NK-92 (cell line): Measurements from ENCODE around the gene GTF2IRD2.
"Not testable (repeated sequence)": the region's sequence is repeated elsewhere in the genome, so short reads cannot be mapped to it uniquely, and the experiment has no call there.

Source experiments
- DNase-seq: peaks from one replicate; lab custom pipeline; 2025; ENCODE audit not compliant: unreplicated experiment; lab: John Stamatoyannopoulos, UW

The GTF2IRD2 gene

DNA sequence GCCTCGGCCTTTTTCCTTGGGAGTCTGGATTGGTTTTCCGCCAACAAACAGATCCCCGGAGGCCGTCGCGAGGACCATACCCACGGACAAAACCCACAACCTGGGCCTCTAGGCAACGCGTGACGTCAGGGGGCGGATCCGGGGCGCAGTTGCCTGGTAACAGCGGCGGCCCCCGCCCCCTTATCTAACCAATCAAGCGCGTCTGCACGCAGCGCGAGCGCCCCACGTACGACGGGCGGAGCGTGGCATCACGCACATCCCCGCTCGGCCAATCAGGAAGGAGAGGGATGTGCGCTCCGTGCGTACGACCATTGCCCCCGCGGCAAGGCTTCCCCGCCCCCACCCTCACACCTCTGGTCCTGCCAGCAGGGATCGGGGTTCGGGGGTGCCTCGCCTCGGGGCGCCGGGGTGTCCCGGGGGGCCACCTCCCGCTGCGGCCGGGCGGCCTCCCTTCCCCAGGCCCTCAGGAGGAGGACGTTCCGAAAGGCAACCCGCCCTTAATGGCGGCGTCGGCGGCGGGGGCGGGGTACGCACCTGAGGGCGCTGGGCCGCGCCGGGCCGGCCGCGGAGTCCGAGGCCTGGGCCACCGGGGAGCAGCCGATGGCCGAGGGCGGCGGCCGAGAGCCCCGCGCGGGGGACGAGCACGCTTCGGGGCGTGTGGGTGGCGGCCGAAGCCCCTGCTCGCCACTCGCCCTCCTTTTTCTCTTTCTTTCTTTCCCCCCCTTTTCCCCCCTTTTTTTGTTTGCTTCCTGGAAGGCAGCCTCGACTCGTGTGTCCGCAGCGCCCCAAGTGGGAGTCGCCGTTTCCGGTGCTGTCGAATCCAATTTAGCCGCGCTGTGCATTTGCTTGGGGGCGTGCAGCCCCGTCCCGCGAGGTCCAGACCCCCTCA, at the start of gene GTF2IRD2:
GTF2IRD2 (minus strand) TSS at position 773 of the 889 bp plus-strand sequence. CDS start 15,227 bp downstream, outside the sequence.
- DNase-seq: not testable (repeated sequence)

DNA sequence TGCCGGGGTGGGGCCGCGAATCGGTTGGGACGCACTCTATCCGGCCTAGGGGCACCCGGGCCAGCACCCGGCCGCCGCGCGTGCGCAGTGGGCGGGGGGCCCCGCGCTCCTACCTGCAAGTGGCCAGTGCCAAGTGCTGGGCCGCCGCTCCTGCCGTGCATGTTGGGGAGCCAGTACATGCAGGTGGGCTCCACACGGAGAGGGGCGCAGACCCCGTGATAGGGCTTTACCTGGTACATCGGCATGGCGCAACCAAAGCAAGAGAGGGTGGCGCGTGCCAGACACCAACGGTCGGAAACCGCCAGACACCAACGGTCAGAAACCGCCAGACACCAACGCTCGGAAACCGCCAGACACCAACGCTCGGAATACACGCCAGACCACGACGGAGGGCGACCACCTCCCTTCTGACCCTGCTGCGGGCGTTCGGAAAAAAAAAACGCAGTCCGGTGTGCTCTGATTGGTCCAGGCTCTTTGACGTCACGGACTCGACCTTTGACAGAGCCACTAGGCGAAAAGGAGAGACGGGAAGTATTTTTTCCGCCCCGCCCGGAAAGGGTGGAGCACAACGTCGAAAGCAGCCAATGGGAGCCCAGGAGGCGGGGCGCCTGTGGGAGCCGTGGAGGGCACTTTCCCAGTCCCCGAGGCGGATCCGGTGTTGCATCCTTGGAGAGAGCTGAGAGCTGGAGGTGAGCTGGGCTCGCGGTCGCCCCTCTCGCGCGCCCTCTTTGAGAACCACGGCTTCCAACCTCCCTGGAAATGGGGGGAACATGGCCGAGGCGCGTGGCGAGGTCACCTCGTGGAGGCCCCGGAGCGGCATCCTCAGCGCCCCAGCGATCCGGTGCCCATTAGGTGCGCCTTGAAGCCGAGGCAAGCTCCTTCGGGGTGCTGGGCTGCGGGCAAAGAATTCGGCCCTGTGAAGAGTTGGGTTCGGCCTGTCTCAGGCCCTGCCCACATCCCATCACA, 39.0 kb upstream of the GTF2IRD2 start:
- not testable (repeated sequence) for DNase-seq

GRCh38 chr7:74889518-74890129, 38.2 kb upstream of the GTF2IRD2 start:
- DNase-seq: not testable (repeated sequence)

DNA sequence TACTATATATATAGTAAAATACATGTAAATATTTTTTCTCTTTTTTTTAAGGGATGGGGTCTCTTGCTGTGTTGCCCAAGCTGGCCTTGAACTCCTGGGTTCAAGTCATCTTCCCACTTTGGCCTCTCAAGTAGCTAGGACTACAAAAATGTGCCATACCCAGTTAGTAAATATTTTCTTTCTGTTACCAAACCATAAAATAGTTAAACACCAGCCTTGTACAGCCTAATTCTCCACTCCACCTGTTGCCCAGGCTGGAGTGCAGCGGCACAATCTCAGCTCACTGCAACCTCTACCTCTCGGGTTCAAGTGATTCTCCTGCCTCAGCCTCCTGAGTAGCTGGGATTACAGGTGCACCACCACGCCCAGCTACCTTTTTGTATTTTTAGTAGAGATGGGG, 33.9 kb upstream of the GTF2IRD2 start:
- not testable (repeated sequence) for DNase-seq

GRCh38 chr7:74882110-74882509, 30.7 kb upstream of the GTF2IRD2 start:
- not testable (repeated sequence) for DNase-seq

DNA sequence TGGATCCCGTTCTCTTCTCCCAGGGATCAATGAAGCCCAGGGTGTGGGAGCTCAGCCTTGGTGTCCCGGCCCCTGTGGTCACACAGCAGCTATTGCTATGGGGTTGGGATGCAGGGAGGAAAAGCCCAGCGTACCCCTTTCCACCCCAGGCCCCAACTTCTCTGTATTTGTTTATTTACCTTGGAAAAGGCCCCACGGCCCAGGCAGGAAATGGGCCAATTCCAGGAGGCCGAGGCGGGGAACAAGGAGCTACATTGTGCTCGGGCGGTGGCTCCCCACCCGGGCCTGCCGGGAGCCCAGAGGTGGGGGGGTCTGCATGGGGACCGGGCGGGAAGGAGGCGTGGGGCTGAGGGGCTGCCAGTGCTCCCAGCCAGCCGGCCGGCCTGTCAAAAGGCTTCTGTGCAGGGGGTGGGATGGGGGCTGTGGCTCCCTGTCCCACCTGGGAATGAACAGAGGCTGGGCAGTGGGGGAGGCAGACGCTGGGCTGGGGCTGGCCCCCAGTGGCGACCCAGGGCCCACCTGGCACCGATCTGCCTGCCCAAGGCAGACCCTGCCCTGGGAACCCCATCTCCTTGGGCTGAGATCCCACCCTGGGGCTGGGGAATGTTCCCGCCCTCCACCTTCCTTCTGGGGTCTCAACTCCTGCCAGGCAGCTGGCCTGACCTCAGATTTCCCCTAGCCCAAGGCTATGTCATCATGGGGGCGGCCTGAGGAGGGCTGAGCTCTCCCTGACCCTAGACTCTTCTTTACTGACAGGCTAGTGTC, 23.5 kb upstream of the GTF2IRD2 start:
- not testable (repeated sequence) for DNase-seq

GRCh38 chr7:74874104-74874747, 22.8 kb upstream of the GTF2IRD2 start:
- not testable (repeated sequence) for DNase-seq

GRCh38 chr7:74872542-74872941, 21.1 kb upstream of the GTF2IRD2 start:
- DNase-seq: not testable (repeated sequence)

DNA sequence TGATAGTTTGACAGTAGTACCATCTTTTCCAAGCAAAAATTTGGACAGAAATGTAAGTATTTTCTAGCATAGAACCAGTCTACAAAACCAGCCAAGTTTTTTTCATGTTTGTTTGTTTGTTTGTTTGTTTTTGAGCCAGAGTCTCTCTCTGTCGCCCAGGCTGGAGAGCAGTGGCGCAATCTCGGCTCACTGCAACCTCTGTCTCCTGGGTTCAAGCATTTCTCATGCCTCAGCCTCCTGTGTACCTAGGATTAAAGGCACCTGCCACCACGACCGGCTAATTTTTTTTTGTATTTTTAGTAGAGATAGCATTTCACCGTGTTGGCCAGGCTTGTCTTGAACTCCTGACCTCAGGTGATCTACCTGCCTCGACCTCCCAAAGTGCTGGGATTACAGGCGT, 14.4 kb upstream of the GTF2IRD2 start:
- DNase-seq: not testable (repeated sequence)

DNA sequence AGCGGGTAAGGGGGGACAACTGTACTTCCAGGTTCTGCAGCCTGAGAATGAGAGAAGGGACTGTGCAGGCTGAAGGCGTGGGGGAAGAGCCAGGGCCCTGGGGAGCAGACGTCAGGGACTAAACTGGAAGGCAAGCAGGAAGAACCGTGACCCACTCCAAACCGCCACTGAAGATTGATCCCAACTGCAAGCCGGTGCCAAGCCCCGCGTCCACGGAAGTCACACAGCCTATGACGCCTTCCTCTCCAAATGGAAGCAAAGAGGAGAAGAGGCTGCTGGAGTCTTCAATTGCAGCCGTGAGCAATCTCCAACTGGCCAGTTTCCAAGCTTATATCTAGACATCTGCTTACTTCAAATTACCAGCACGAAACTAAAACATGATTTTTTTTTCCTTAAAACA, 1.6 kb downstream of the GTF2IRD2 start:
- not testable (repeated sequence) for DNase-seq

- DNase-seq: not testable (repeated sequence)
Measured at GRCh38 chr7:74830411-74830810, 21.0 kb downstream of the GTF2IRD2 start.

DNA sequence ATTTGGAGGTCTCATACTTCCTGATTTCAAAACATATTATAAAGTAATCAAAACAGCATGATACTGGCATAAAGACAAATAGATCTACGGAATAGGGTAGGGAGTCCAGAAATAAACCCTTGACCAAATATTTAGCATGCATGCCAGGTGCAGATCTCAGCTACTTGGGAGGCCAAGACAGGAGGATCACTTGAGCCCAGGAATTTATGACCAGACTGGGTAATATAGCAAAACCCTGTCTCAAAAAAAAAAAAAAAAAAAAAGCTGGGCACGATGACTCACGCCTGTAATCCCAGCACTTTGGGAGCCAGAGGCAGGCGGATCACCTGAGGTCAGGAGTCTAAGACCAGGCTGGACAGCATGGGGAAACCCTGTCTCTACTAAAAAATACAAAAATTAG, 21.4 kb downstream of the GTF2IRD2 start:
- DNase-seq: not testable (repeated sequence)

GRCh38 chr7:74821259-74821658, 30.1 kb downstream of the GTF2IRD2 start:
- not testable (repeated sequence) for DNase-seq

DNA sequence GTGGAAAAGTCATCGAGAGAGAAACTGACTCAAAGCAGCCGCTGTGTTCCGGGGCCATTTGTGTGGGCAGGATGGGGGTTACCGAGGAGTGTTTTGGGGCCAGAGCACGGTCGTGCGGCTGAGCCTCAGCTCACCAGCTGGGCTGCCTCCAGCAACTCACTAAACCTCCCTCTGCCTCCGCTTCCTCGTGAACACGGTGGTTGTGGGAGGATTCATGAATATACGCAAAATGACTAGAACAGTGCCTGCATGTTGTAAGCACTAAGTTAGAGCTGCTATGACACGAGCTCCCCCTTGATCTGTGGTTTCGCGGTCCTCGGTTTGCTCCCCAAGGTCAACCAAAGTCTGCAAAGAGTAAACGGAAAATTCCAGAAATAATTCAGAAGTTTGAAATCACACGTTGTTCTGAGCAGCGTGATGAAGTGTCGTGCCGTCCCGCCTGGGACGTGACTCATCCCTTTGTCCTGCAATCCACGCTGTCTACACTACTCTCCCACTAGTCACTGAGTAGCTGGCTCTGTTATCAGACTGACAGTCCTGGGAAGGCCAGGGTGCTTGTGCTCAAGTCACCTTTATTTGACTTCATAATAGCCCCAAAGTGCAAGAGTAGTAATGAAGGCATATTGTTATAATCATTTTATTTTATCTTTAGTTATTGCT, 31.1 kb downstream of the GTF2IRD2 start:
- not testable (repeated sequence) for DNase-seq

GRCh38 chr7:74815882-74816281, 35.5 kb downstream of the GTF2IRD2 start:
- not testable (repeated sequence) for DNase-seq

DNA sequence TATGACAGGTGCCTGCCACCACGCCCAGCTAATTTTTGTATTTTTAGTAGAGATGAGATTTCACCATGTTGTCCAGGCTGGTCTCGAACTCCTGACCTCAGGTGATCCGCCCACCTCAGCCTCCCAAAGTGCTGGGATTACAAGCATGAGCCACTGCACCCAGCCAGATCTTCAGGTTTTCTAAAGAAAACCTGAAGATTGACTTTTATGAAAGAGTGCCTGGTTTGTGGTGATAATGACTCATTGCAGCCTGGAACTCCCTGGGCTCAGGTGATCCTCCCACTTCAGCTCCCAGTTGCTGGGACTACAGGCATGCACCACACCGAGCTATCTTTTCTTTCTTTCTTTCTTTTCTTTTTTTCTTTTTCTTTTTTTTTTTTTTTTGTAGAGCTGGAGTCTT, 52.8 kb downstream of the GTF2IRD2 start:
- not testable (repeated sequence) for DNase-seq

DNA sequence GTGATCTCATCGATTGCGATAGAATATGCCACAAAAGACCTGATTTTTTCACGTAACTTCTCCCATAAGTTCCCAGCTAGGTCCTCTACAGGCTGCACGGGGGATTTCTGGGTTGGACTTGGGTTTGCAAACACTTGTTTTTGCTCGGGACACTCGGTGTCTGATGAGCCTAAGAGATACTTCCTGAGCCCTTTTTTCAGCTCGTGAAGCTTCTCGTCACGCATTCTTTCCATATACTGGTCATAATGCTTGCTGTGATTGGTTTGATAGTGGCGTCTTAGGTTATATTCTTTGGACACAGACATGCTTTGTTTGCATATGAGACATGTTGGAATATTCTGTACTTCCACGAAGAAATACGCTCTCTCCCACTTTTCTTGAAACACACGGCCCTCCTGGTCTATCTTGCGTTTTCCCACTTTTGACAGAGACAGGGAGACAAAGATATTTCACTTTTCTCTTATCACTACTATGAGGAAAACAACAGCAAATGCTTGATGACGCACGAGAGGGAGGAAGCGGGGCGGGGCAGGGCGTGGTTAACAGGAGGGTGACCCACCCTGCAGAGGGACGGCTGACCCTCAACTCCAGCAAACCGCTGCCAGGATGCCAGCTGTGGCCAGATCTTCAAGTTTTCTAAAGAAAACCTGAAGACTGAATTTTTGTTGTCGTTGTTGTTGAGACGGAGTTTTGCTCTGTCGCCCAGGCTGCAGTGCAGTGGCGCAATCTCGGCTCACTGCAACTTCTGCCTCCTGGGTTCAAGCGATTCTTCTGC, 53.4 kb downstream of the GTF2IRD2 start:
- not testable (repeated sequence) for DNase-seq

GRCh38 chr7:74789200-74789736, 62.1 kb downstream of the GTF2IRD2 start:
- not testable (repeated sequence) for DNase-seq
